Brain microvascular endothelial cell (primary cell): Measurements from ENCODE around the gene DNAJC5.
"Not testable (repeated sequence)": the region's sequence is repeated elsewhere in the genome, so short reads cannot be mapped to it uniquely, and the experiment has no call there.

Source experiments
- DNase-seq: peaks from one replicate; pipeline ENCODE4 v3.0.0-alpha.2; 2020
- H3K27ac ChIP-seq: fragments of 250-450 bp; sonication (Bioruptor Pico); 2 replicates; pipeline ENCODE4 v1.5.1; 2020; ENCODE audit warnings: mild to moderate bottlenecking, moderate library complexity
- H3K27me3 ChIP-seq: fragments of 250-450 bp; sonication (Bioruptor Pico); replicated peaks from 2 replicates; pipeline ENCODE4 v1.5.1; 2020; ENCODE audit warnings: mild to moderate bottlenecking
- H3K36me3 ChIP-seq: fragments of 250-450 bp; sonication (Bioruptor Pico); replicated peaks from 2 replicates; pipeline ENCODE4 v1.5.1; 2020; ENCODE audit warnings: mild to moderate bottlenecking
- H3K4me3 ChIP-seq: 2 replicates; pipeline ENCODE4 v1.5.1; 2011; ENCODE audit warnings: low read depth, mild to moderate bottlenecking, control low read depth, low read length, moderate library complexity
- CTCF ChIP-seq: IDR thresholded peaks from 2 replicates; pipeline ENCODE4 v1.5.1; 2011; ENCODE audit warnings: low read depth, mild to moderate bottlenecking, moderate library complexity, low read length, control low read depth, inconsistent platforms; ENCODE audit errors: missing control alignments
- in situ Hi-C: cut with HindIII; loops from 2 replicates; pipeline ENCODE4 v1.10.0; 2017; ENCODE audit warnings: low sequenced_read_pairs, low pct_ligation_motif_present

Gene DNAJC5

GRCh38 chr20:63864545-63864977 is 30.4 kb upstream of the DNAJC5 start:
- Histone ChIP-seq H3K27ac (peak overlapping the region; percentile 90), H3K36me3 (peaks cover 22% of the 10 kb centered on the region), H3K27me3 (no peaks in the 10 kb centered on the region), H3K4me3 (peak overlapping the region; percentile 90)
- DNase-seq: no peak
- no peak for TF ChIP-seq CTCF
- in situ Hi-C loops: no loop called here

GRCh38 chr20:63864978-63865640 is 29.8 kb upstream of the DNAJC5 start, which contains the start of gene TPD52L2:
TSS of gene TPD52L2 (plus strand) at chr20:63865270. CDS start at chr20:63865366, 96 bp downstream.
- no peak for TF ChIP-seq CTCF
- Histone ChIP-seq H3K27me3 (no peaks in the 10 kb centered on the region), H3K27ac (peak within 1 kb of the TSS; percentile 90), H3K36me3 (peaks cover 28% of the 10 kb centered on the region), H3K4me3 (peak within 1 kb of the TSS; percentile 90)
- DNase-seq: peak; percentile 99
- in situ Hi-C loops: no loop called here

- peaks cover 34% of the 10 kb centered on the region for H3K36me3 ChIP-seq
- H3K27me3 ChIP-seq, DNase-seq, H3K4me3 ChIP-seq, H3K27ac ChIP-seq, in situ Hi-C loops: not testable (repeated sequence)
Measured at GRCh38 chr20:63867042-63867441, 27.9 kb upstream of the DNAJC5 start.

- Histone ChIP-seq H3K27ac (no peak overlapping the region), H3K36me3 (peaks cover 38% of the 10 kb centered on the region), H3K4me3 (no peak overlapping the region), H3K27me3 (no peaks in the 10 kb centered on the region)
- in situ Hi-C loops: no loop called here
- DNase-seq: no peak
- TF ChIP-seq CTCF: no peak
Measured at GRCh38 chr20:63868264-63868663, 26.7 kb upstream of the DNAJC5 start.

- Histone ChIP-seq H3K27ac (no peak overlapping the region), H3K4me3 (no peak overlapping the region), H3K27me3 (no peaks in the 10 kb centered on the region), H3K36me3 (peaks cover 83% of the 10 kb centered on the region)
- in situ Hi-C loops: no loop called here
- peak; percentile 69 for DNase-seq
- no peak for TF ChIP-seq CTCF
Measured at GRCh38 chr20:63873477-63873971, 21.4 kb upstream of the DNAJC5 start.

GRCh38 chr20:63874241-63874640 is 20.7 kb upstream of the DNAJC5 start:
- H3K27me3 ChIP-seq, in situ Hi-C loops, H3K27ac ChIP-seq, H3K4me3 ChIP-seq, DNase-seq: not testable (repeated sequence)
- H3K36me3 ChIP-seq: peaks cover 85% of the 10 kb centered on the region
